GM19463 (cell line): ENCODE data around the gene NAA35.
"Not testable (repeated sequence)": the region's sequence is repeated elsewhere in the genome, so short reads cannot be mapped to it uniquely, and the experiment has no call there.

Experiments
- ATAC-seq: cut with Tn5 transposase; IDR thresholded peaks from one replicate; pipeline ENCODE4 v1.9.1; 2021; ENCODE audit warnings: mild to moderate bottlenecking, moderate library complexity; ENCODE audit not compliant: unreplicated experiment

Gene NAA35

DNA sequence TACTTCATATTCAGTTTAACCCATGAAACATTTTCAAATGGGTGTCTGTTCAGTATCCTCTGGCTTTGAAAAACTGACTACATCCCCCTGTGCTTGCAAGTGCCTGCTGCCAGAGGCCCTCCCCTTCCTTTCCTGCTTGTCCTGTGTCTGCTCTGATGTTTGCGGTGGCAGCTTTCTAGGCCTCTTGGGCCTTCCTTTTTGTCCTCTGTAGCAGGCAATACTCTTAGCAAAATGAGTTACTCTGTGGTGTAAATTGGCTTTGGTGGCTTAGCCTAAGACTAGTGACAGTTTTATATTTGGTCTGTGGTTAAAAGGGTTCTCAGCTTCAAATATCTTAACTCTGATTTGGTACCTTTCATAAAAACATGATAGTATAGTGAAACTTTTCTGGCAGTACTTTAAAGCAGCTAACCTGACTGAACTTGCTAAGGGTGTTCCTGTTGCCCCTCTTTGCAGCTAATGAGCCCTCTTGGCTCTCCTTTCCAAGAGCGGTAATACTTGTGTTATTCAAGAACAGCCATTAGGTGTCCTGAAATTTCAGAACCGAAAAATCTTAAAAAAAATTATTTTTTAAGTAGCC lies 81.8 kb downstream of the NAA35 start:
- ATAC-seq = no peak

DNA sequence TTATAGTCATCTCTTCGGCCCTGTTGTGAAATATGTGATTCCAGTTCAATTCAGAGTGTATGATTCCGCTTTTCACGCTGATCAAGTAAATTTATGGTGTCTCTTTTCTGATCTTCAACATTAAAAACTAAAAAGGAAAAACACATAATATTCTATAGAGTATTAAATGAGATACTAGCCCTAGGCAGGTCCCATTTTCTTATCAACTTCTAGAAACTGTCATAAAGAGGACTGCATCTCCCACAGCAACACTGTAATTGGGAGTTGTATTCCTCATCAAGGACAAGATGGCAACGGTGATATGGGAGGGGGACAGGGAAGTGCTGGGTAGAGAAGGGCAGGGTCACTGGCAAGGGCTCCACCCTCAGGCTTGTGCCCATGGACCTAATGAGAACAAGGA lies 86.8 kb downstream of the NAA35 start:
- no peak for ATAC-seq

DNA sequence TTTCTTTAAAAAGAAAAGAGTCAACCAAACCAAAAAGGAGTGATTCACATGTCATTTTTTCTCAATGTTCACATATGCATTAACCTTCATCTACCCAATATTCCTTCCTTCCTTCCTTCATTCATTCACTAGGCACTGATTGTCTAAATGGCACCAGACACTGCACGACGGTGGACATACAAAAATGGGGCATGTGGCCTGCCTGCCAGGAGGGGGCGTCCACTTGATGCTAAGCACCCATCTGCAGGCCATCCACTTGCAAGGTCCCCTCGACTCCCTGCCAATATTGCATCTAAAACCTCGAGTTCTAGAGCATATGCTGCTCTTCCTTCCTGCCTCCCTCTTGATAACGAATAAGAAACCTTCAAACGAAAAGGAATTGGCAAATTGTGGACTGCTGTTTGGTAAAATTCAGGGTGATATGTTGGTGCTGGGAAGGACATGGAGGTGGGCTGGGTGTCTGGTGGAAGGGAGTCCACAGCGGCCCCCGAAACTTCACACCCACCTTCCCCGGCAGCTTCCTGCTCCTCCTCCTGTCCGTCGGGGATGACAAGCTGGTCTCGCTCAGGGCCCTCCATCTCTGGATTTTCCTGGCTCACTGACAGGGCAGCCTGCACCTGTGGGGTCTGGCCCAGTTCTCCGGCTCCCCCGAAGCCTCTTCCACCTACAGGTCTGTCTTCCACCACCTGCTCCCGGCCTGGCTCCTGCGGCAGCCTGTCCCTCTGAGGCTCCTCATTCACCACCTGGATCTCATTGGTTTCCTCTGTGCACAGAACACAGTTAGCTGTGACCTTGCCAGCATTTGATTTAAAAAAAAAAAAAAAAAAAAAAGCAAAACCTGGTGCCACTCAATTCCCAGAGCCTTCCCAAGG lies 94.2 kb downstream of the NAA35 start:
- ATAC-seq = peak; percentile 57

DNA sequence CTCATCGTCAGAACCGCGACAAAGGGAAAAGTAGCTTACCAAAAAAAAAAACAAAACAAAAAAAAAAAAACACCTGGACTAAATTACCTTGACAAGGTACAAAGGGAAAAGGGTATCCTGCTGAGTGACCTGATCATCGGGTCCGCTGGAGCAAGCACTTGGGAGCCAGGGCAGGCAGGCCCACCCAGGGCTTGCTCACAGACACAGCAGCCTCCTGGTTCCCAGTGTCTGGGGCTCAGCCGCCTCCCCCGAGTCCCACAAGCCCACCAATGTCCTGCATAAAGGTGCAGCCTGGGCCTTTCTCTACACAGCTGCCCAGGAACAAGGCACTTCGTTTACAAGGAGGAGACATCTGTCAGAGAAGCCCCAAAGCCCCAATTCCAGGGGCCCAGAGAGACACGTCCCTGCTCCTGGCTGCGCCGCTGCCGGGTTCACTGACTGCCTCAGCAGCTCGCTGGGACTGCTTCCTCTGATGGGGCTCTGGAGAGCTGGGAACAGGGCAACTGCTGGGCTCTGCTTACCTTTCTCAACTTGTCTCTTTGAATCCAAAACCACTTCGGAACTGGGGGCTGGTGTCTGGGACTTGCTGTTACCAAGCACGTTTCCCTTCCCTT lies 95.0 kb downstream of the NAA35 start:
- no peak for ATAC-seq

DNA sequence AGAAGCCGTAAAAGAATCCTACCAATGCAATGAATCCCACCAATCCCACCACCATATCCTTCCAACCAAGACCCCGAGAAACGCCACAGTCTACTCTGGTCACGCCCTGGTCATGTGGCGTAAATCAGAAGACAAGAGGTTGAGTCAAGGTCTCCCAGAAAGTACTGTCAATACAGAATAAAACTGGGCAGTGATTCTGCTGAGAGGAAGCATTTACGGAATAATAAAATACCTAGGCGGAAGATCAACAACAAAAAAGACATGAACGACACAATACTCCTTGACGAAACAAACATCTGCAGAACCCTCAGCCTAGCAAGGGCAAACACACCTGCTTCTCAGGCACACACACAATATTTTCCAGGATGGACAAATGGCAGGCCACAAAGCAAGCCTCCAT lies 95.6 kb downstream of the NAA35 start:
- ATAC-seq = no peak

DNA sequence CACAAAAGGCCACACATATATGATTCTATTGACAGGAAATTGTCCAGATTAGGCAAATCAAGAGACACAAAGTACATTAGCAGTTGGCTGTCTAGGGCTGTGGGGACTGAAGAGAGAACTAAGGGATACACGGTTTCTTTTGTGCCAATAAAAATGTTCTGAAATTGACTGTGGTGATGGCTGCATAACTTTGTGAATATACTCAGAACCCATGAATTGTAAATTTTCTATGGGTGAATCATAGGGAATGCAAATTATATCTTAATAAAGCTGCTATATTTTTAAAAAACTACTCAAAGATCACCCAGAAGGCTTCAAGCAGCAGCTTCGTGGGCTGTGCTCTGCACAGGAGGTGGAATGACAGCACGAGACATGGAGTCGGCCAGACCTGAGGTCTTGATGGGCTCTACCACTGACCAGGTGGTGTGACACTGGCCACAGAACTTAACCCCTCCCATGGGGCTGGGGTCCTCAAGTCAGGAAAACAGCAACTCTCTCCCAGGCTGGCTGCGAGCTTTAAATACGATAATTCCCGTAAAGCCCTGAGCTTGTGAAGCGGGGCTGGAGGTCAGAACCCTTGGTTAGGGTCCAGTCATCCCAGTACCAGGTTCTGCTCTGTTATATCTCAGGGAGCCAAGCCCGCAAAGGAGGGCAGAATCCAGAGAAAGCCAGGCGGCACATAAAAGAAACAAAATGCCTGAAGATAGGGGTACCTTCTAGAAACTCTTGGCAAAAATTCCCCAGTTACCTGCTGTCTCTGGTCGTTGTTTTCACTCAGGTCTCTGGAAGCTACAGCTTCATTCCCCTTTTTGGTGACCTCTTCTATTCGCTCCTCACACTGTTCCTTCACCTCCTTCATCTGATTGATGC lies 99.3 kb downstream of the NAA35 start:
- ATAC-seq = no peak

DNA sequence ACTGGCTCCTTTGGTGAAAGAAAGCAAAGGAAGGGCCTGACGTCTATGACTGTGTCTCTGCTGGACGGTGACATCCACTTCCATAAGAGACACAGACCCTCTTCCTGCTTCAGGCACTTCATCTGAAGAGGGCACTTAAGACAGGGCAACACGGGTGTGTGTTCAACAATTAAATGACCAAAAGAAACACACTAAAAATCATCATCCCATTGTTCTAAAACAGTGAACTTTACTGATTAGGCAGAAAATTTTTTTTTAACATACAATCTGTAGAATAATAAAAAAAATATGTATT lies 99.9 kb downstream of the NAA35 start:
- ATAC-seq = no peak

DNA sequence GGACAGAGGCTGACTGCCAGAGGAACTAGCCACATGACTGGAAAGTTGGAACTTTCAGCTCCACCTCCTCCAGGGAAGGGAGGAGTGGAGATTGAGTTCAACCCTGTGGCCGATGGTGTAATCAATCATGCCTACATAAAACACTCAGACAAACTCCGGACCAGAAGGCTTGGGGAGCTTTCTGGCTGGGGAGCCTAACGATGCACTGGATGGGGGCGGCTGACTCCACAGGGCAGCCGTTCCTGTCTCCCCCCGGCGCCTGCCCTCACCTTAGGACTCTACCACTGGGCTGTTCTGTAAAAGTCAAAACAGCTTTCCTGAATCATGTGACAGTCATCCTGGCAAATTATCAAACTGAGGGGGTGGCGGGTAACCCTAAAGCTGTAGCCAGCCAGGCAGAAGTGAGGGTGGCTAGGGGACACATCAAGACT lies 100.4 kb downstream of the NAA35 start:
- no peak for ATAC-seq

DNA sequence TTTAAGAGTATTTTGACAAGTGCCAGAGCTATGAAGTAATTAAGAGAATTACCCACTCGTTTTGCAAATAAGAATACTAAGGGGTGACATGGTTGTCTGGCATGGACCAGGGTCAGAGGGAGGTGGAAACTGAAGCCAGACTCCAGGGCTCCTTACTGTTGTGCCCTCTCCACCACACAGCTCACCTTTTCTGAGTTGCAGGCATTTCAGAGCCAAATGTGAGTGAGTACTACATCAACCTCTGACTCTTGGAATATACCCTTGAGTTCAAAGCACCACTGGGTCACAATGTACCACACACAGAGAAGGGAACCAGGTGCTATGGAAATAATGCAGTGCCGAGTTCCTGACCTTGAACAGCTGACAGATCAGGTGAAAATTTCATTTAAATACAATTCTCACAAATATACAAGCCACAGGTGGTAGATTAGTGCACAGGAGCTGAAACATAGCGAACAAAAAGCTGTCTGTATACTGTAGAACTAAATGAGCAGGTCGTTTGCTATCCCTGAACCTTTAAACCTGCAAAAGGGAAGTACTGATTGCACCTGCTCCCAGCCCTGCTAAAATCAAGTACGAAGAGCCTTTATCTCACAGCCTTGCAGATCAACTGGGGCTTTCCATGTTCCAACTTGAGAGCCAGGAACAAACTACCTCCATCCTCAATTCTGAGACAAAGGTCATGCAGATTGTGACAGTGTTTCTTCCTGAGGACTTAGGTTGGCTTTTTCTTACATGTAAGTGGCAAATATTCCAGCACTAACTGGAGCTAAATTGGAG lies 101.4 kb downstream of the NAA35 start:
- ATAC-seq = no peak

DNA sequence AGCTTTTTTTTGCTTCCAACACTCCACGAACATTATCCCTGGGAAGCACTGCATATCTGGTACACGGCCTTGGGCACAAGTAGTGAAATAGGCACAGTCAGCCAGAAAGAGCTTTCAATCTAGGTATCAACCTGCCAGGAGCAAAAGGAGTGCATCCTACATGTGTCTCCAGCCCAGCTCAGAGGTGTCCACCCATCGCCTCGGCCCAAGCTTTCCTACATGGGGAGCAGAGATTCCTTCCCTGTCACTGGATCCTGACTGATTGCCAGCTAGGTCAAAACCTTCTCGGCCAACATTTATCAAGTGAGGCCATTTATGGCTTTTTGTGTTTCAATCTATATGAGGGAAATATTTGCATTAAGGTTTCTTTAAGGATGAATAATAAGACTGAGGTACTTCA lies 102.6 kb downstream of the NAA35 start:
- ATAC-seq = no peak

DNA sequence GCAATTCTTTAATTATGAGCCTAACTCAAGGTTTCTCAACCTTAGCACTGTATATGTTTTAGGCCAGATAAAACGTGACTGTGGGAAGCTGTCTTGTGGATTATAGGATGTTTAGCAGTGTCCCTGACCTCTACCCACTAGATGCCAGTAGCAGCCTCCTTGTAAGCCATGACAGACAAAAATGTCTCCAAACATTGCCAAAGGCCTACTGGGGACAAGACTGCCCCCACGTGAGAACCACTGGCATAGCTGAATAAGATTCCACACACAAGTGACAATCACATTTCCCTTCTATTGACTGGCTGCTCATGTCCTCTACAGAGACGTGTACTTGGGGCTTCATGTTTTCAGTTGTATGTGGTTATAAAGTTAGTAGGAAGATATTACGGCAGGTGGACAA lies 103.1 kb downstream of the NAA35 start:
- ATAC-seq = no peak

DNA sequence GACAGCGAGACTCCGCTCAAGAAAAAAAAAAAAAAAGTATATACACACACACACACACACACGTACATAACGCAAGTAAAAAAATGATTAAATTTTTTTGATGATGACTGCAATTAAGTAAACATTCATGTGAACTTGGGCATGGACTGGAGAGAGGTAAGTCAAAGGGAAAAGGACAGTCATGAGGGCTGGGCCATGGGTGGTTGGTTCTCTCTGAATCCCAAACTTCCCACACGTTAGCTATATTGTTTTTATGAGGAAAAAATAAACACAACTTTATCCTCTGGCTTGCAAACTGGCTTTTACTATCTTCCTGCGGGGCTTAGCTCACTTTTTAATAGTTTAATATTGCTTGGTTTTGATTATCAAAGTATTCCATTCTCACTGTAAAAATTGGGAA lies 104.7 kb downstream of the NAA35 start:
- no peak for ATAC-seq

DNA sequence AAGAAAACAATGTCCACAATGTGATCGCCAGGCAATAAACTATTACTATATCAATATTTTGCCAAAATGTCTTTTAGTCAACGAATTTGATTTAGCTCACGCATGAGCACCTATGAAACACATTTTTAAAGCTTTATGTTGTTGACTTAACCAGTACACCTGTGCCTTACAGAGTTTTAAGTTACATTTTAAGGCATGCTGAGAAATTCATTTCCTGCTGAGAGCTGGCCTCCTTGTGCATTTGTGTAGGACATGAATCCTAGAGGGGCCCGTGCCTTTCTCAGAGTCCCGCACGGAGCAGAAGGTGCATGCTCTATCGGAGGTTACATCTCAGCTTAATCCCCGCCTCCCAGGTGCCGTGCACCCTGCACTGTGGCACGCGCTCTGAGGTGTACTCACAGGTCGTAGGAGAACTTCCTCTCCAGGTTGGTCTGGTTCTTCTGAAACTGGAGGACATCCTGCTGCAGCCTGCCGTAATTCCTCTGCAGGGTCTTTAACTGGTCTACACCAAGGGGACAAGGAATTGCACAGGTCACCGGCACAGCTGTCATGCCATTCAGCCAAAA lies 105.2 kb downstream of the NAA35 start:
- ATAC-seq = no peak

DNA sequence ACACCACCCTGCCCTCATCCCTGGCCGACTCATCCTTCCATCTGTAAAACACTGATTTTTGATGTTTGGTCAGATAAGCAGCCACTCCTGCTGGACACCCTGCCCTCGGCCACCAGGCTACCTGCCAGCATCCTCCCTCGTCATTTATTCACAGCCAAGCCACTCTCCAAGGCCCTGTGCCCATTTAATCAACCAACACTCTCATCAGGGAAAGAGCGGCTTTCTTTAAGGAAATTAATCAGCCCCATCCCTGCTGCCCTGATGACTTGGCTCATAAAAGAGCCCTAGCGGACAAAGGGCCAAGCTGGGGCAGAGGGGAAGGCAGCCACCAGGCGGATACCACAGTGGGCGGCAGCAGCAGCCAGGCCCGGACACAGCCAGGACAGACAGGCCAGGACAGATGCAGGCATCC lies 106.0 kb downstream of the NAA35 start:
- ATAC-seq = no peak

DNA sequence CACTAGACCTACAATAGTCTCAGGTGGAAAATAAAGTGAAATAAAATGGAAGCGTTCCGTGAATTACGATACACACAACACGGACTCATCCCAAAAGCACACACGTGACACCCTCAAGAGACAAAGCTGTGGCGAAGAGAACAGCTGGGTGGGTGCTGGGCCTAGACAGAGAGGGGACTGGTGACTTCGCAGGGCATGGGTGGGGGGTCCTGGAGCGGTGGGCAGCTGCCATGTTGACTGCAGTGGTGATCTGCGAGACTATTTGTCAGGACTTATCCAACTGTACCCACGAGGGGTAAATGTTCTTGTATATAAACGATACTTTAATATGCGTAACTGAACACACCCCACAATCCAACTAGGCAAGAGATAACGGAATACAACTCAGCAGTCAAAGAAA lies 106.4 kb downstream of the NAA35 start:
- ATAC-seq = no peak

DNA sequence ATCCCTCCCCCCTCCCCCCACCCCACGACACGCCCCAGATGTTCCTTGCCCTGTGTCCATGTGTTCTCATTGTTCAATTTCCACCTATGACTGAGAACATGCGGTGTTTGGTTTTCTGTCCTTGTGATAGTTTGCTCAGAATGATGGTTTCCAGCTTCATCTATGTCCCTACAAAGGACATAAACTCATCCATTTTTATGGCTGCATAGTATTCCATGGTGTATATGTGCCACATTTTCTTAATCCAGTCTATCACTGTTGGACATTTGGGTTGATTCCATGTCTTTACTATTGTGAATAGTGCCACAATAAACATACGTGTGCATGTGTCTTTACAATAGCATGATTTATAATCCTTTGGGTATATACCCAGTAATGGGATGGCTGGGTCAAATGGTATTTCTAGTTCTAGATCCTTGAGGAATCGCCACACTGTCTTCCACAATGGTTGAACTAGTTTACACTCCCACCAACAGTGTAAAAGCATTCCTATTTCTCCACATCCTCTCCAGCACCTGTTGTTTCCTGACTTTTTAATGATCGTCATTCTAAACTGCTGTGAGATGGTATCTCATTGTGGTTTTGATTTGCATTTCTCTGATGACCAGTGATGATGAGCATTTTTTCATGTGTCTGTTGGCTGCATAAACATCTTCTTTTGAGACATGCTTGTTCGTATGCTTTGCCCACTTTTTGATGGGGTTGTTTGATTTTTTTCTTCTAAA lies 107.2 kb downstream of the NAA35 start:
- not testable (repeated sequence) for ATAC-seq

DNA sequence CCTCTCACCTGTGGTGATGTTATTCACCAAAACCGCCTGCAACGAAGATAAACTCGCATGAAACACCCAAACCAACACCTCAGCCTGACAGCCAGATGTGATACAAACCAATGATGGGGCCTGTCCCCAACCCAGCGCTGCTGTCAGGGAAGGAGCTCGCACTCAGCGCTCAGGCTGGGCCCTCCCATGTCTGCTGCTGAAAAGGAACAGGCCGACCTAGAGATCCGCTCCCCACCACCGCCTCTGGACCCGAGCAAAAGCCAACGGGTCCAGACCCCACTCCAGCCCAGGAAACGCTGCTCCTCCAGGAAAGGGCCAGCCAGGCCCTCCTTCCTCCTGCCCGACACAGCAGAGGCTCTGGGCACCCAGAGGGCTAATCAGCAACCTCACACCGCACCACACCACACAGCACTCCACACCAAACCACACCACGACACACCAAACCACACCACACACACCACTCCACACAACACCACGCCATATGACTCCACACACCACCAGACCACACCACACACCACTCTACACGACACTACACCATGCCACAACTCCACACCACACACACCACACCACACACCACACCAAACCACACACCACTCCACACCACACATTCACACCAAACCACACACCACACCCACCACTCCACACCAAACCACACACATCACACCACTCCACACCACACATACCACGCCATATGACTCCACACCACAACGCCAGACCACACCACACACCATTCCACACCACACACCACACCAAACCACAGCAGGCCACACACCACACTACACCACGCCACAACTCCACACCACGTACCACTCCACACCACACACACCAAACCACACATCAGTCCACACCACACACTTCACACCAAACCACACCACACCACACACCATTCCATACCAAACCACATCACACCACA lies 111.9 kb downstream of the NAA35 start:
- no peak for ATAC-seq

DNA sequence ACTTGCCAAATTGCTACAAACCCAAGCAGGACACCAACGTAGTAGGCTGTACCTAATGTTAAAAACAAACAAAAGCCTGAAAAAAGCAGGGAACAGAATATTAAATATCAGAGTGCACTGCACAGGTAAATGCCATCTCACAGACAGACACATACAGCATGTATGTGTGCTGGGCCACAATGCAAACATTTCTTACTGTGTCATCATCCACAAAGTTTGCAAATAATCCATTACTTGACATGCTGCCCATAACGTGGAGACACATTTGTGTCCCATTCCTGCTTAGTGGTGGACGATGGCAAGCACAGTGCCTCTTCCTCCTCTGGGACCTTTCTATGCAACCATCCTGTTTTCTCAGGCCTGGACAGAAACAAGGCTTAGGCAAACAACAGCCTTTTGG lies 113.7 kb downstream of the NAA35 start:
- no peak for ATAC-seq

DNA sequence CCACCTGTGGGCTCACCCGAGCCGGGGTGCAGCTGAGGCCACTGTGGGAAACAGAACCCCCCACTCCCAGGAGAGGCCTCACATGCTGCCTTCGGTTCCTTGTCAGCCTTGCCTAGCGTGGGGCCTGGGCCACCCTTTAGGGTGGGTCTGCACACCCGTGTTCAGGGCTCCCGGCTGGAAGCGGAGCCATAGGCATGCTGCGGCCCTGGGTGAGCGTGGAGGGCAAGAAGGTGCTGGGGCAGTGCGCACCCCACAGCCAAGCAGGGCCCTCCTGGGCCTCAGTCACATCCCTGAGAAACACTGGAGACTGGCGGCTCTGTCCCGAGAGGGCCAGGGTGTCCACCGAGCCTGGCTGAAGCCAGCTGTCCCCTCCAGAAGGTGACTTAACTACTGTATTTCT lies 116.5 kb downstream of the NAA35 start:
- ATAC-seq = no peak
